HepG2 (cell line): Measurements from ENCODE around the gene SEC14L6. TPM values are rescaled to one million over a fixed set of nuclear protein-coding genes. Genes with fewer than 3 reads are reported as not detected.

Source experiments
- AGO2 ChIP-seq: fragments of 200-400 bp; formaldehyde crosslinking; optimal IDR thresholded peaks from 2 replicates; pipeline ENCODE3; 2017; ENCODE audit warnings: mild to moderate bottlenecking, low read depth, low read length, moderate library complexity
- ELF3 ChIP-seq: IDR thresholded peaks from 2 replicates; pipeline ENCODE4 v1.6.1; 2016; ENCODE audit warnings: missing genetic modification reagents, missing compliant biosample characterization
- HNF1A ChIP-seq, 2 experiments: sonication (generic) in 1 of 2; formaldehyde crosslinking in 1 of 2; IDR thresholded peaks; 2 replicates each; pipeline versions ENCODE4 v1.4.0 to v1.6.1; 2016 to 2020; ENCODE audit warnings: borderline replicate concordance in 1 of 2, low read depth in 1 of 2, mild to moderate bottlenecking in 1 of 2, missing genetic modification reagents in 1 of 2
- KAT8 ChIP-seq: IDR thresholded peaks from 2 replicates; pipeline ENCODE4 v1.6.1; 2016; ENCODE audit warnings: missing genetic modification reagents, missing compliant biosample characterization
- KDM3A ChIP-seq: IDR thresholded peaks from 2 replicates; pipeline ENCODE4 v1.6.1; 2018; ENCODE audit warnings: low read depth, missing compliant biosample characterization
- MLXIP ChIP-seq: sonication (generic); formaldehyde crosslinking; IDR thresholded peaks from 2 replicates; pipeline ENCODE4 v1.9.0; 2021; ENCODE audit warnings: missing genetic modification reagents, borderline replicate concordance
- NFKBIZ ChIP-seq: IDR thresholded peaks from 2 replicates; pipeline ENCODE4 v1.6.1; 2018; ENCODE audit warnings: missing genetic modification reagents, missing compliant biosample characterization
- SMARCE1 ChIP-seq: fragments of 450-650 bp; IDR thresholded peaks from 2 replicates; pipeline ENCODE4 v1.6.1; 2017; ENCODE audit warnings: borderline replicate concordance
- SNRNP70 ChIP-seq: fragments of 200-400 bp; formaldehyde crosslinking; IDR thresholded peaks from 2 replicates; pipeline ENCODE4 v1.6.1; 2017; ENCODE audit warnings: mild to moderate bottlenecking, low read depth, low read length, moderate library complexity
- YEATS4 ChIP-seq: sonication (generic); formaldehyde crosslinking; IDR thresholded peaks from 2 replicates; pipeline ENCODE4 v1.4.0; 2020; ENCODE audit warnings: missing genetic modification reagents, borderline replicate concordance
- ZNF629 ChIP-seq: sonication (generic); formaldehyde crosslinking; conservative IDR thresholded peaks from 2 replicates; pipeline ENCODE4 v1.5.0; 2020; ENCODE audit warnings: missing genetic modification reagents
- ZNF703 ChIP-seq: sonication (generic); formaldehyde crosslinking; IDR thresholded peaks from 2 replicates; pipeline ENCODE4 v1.5.1; 2020; ENCODE audit warnings: missing genetic modification reagents, mild to moderate bottlenecking, moderate library complexity, borderline replicate concordance
- ZNF800 ChIP-seq: sonication (generic); formaldehyde crosslinking; IDR thresholded peaks from 2 replicates; pipeline ENCODE4 v1.4.0; 2020; ENCODE audit warnings: missing genetic modification reagents
- polyA plus RNA-seq, 8 experiments: library from polyadenylated mRNA; depleted of rRNA in 3 of 8; stranded (reverse) in 7 of 8; unstranded in 1 of 8; fragments of >200 nt; fragmentation: Illumina TruSeq in 4 of 8; extraction: Trizol in 4 of 8; gene quantifications; 2 replicates each; pipeline versions ENCODE4 v1.2.1 to v1.2.3, GENCODE V29; 2011 to 2016; ENCODE audit warnings: low read depth in 4 of 8, missing spikeins in 1 of 8, mixed read lengths in 1 of 8; ENCODE audit not compliant: insufficient read depth in 1 of 8
- total RNA-seq, 5 experiments: library from RNA; depleted of rRNA; stranded (reverse); fragments of >200 nt; fragmentation: Illumina TruSeq; extraction: Trizol; gene quantifications; 2 replicates each; pipeline ENCODE4 v1.2.3, GENCODE V29; 2016; ENCODE audit warnings: low read depth in 1 of 5
- TF ChIP-seq, protein P1 (sequence below): sonication (generic); formaldehyde crosslinking; IDR thresholded peaks from 2 replicates; pipeline ENCODE4 v1.5.1; 2020; ENCODE audit warnings: mild to moderate bottlenecking, moderate library complexity, missing genetic modification reagents

Gene SEC14L6
- total and polyA plus RNA-seq, 2 of the 13 experiments (the other 11 are each of a cell fraction or from before 2014, with no cell fraction given): 0.09 to 9.3 TPM

DNA sequence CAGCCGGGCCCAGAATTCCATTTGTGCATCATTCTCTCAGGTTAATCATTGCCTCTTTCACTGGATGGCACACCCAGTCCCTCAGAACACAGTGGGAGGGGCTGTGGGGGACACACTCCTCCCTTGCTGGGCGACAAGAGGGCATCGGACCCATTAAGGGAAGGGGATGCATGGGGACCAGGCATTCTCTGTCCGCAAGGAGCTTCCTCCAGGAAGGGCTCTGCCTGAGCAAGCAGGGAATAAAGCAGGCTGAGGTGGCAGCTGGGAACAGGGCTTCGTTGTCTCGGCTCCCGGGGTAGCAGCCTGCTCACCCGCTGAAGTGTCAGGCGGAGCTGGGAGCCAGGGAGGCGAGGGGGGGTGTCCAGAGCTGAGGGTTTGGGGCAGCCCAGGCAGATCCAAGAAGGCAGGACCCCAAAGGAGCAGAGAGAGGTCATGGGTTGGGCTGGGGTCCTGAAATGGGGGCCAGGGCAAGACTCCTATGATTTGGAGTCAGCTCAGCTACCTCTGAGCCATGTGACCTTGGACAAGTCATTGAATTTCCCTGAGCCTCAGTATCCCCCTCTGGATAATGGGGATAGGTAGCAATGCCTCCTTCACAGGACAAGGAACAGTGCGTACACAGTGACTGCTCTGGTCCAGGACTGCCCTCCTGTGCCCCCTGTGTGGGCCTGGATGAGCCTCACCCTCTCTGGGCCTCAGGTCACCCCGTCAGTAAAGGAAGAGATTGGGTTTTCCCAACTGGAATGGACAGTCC, 26.5 kb upstream of the SEC14L6 start (continued):
- TF ChIP-seq, protein P1, sequence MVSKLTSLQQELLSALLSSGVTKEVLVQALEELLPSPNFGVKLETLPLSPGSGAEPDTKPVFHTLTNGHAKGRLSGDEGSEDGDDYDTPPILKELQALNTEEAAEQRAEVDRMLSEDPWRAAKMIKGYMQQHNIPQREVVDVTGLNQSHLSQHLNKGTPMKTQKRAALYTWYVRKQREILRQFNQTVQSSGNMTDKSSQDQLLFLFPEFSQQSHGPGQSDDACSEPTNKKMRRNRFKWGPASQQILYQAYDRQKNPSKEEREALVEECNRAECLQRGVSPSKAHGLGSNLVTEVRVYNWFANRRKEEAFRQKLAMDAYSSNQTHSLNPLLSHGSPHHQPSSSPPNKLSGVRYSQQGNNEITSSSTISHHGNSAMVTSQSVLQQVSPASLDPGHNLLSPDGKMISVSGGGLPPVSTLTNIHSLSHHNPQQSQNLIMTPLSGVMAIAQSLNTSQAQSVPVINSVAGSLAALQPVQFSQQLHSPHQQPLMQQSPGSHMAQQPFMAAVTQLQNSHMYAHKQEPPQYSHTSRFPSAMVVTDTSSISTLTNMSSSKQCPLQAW (CRISPR knock-in tag): 0 out of 2 replicates have a peak, but pooled peaks have one; percentile 52
- TF ChIP-seq KDM3A (no peak), HNF1A (IDR thresholded peaks at IDR 0.05; ENCODE audit: low read depth) (peak; percentile 75), HNF1A (CRISPR knock-in tag; IDR thresholded peaks at IDR 0.05; ENCODE audit: borderline replicate concordance) (peak; percentile 62; the same call in 1 of the 2 replicates), KAT8 (CRISPR knock-in tag) (no peak), MLXIP (no peak), SMARCE1 (no peak), ZNF800 (CRISPR knock-in tag) (no peak), YEATS4 (CRISPR knock-in tag) (no peak), NFKBIZ (CRISPR knock-in tag) (no peak), ZNF703 (CRISPR knock-in tag) (no peak), ZNF629 (peak; percentile 77), AGO2 (peak; percentile 32), ELF3 (CRISPR knock-in tag) (no peak), SNRNP70 (no peak)
